Sigmoid colon (tissue), 7 donors: Measurements from ENCODE around the gene SIVA1. TPM values are rescaled to one million over a fixed set of nuclear protein-coding genes. Genes with fewer than 3 reads are reported as not detected.

Experiments
- DNase-seq: peaks from one replicate; pipeline ENCODE4 v3.0.0-alpha.2; 2019
- H3K27ac ChIP-seq, 4 donors: fragments of 200-600 bp; sonication (generic); one replicate each; pipeline ENCODE4 v1.5.1; 2016 to 2019; ENCODE audit warnings: mild to moderate bottlenecking in 1 of 4
- H3K27me3 ChIP-seq, 3 donors: fragments of 200-600 bp; sonication (generic); one replicate each; pipeline ENCODE4 v1.5.1; 2019; ENCODE audit warnings: mild to moderate bottlenecking in 1 of 3
- H3K36me3 ChIP-seq, 4 donors: fragments of 200-600 bp; sonication (generic); one replicate each; pipeline ENCODE4 v1.5.1; 2016 to 2019
- H3K4me1 ChIP-seq, 4 donors: fragments of 200-600 bp; sonication (generic); one replicate each; pipeline ENCODE4 v1.5.1; 2017 to 2019
- H3K4me3 ChIP-seq, 4 donors: fragments of 200-600 bp; sonication (generic); one replicate each; pipeline ENCODE4 v1.5.1; 2017 to 2019; ENCODE audit warnings: mild to moderate bottlenecking in 2 of 4, moderate library complexity in 1 of 4
- H3K9me3 ChIP-seq, 4 donors: fragments of 200-600 bp in 3 of 4; sonication (generic) in 3 of 4; one replicate each; pipeline versions ENCODE4 v1.5.1 to v1.6.1; 2013 to 2019
- EP300 ChIP-seq, 4 donors: sonication (generic); formaldehyde crosslinking; IDR thresholded peaks; one replicate each; pipeline ENCODE4 v1.6.1; 2017; ENCODE audit warnings: antibody characterized with exemption in 4 of 4
- POLR2A ChIP-seq, 2 donors: fragments of 450-650 bp; IDR thresholded peaks; one replicate each; pipeline ENCODE4 v1.6.1; 2016; ENCODE audit warnings: antibody characterized with exemption in 2 of 2, mild to moderate bottlenecking in 2 of 2, moderate library complexity in 2 of 2
- POLR2AphosphoS5 ChIP-seq, 4 donors: sonication (generic); formaldehyde crosslinking; IDR thresholded peaks; one replicate each; pipeline ENCODE4 v1.6.1; 2017; ENCODE audit warnings: antibody characterized with exemption in 4 of 4
- WGBS, 2 donors: extraction: QIAGEN DNeasy Blood & Tissue Kit; methylation state at CpG; one replicate each; pipeline ENCODE4 v1.1.7; 2013; 5-methylcytosine and 5-hydroxymethylcytosine counted together
- intact Hi-C: fragments of 100-400 bp; cut with DNase I; formaldehyde crosslinking; loops from one replicate; pipeline ENCODE4 v1.15.1; 2023
- polyA plus RNA-seq, 3 donors: library from polyadenylated mRNA; stranded (reverse); fragments of 200-250 nt; gene quantifications; one replicate each; pipeline ENCODE4 v1.2.3, GENCODE V29; 2013
- total RNA-seq, 4 donors: library from RNA; depleted of rRNA; stranded (reverse); fragments of >200 nt; gene quantifications; one replicate each; pipeline ENCODE4 v1.1.0, GENCODE V29; 2016
- TF ChIP-seq, protein P1 (sequence below), 4 experiments: fragments of 450-650 bp in 3 of 4; fragments of 200-600 bp in 1 of 4; IDR thresholded peaks; one replicate each; pipeline ENCODE4 v1.5.1; 2016 to 2019; ENCODE audit warnings: antibody characterized with exemption in 4 of 4, mild to moderate bottlenecking in 3 of 4, moderate library complexity in 2 of 4
- donor health status: healthy with polysubstance abuse.
- donor health status: Bipolar disorder and iron deficiency.
- donor health status: healthy.

SIVA1 gene
- total and polyA plus RNA-seq, 7 donors: 124 to 512 (median 235) TPM

DNA sequence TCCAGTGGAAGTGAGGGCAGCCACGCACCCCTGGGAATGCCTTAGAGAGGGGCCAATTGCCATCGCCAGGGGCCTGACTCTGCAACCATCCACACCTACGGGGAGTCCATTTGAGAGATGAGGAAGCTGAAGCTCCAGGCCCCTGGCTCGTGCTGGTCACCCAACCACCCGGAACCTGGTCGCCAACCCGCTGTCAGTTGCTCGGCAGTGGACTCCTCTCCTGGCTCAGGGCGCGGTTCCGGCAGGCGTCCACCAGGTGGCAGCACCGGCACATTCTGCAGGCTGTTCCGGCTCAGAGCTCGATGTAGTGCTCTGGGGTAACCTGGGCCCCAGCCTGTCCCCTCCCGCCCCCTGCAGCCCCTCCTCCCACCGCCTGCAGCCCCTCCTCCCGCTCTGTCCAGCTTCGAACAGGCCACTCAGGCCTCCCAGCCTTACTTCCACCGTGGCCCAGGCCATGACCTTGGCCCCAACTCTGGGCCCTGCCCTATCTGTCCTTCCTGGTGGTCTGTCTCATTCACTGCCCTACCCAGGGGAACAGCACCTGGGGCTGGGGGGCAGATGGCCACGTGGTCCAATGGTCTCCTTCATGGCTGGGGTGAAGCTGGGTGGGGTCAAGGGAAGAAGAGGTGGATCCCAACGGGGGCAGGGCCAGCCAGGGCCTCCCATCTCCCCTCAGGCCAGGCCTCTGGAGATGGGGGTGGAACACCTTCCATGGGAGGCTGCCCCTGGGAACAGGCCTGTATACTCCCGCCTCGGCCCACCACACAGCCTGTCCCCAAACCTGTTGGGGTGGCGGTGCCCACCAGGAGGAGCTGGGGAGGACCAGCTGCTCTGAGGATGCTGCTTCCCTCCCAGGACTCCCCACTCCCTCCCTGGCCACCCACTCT, 15.7 kb downstream of the SIVA1 start:
- peak; percentile 94 for DNase-seq
- intact Hi-C loops: loop anchor here (1.0 to 10.0 kb wide), 3 partner anchors 58 to 276 kb away; partner anchors contain the start of gene CEP170B
- H3K27ac ChIP-seq: peak overlapping the region; percentile 12 to 55 (median 48)
- WGBS, 2 donors: 13 to 16% methylated on average over 25 of the region's 25 CpGs
- H3K9me3 ChIP-seq: no peaks in the 10 kb centered on the region
- peaks cover 0 to 10% (median 9%) of the 10 kb centered on the region in 4 donors for H3K4me1 ChIP-seq
- no peak overlapping the region for H3K4me3 ChIP-seq
- peaks cover 4 to 39% (median 30%) of the 10 kb centered on the region in 4 donors for H3K36me3 ChIP-seq
- no peaks in the 10 kb centered on the region for H3K27me3 ChIP-seq
- no peak for TF ChIP-seq POLR2A (IDR thresholded peaks at IDR 0.05)
- TF ChIP-seq POLR2AphosphoS5 (IDR thresholded peaks at IDR 0.05): peak in 2 of 4 donors; percentile 2 to 23
- TF ChIP-seq, protein P1, sequence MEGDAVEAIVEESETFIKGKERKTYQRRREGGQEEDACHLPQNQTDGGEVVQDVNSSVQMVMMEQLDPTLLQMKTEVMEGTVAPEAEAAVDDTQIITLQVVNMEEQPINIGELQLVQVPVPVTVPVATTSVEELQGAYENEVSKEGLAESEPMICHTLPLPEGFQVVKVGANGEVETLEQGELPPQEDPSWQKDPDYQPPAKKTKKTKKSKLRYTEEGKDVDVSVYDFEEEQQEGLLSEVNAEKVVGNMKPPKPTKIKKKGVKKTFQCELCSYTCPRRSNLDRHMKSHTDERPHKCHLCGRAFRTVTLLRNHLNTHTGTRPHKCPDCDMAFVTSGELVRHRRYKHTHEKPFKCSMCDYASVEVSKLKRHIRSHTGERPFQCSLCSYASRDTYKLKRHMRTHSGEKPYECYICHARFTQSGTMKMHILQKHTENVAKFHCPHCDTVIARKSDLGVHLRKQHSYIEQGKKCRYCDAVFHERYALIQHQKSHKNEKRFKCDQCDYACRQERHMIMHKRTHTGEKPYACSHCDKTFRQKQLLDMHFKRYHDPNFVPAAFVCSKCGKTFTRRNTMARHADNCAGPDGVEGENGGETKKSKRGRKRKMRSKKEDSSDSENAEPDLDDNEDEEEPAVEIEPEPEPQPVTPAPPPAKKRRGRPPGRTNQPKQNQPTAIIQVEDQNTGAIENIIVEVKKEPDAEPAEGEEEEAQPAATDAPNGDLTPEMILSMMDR (IDR thresholded peaks at IDR 0.05): peak; percentile 75 to 91 (median 80)

DNA sequence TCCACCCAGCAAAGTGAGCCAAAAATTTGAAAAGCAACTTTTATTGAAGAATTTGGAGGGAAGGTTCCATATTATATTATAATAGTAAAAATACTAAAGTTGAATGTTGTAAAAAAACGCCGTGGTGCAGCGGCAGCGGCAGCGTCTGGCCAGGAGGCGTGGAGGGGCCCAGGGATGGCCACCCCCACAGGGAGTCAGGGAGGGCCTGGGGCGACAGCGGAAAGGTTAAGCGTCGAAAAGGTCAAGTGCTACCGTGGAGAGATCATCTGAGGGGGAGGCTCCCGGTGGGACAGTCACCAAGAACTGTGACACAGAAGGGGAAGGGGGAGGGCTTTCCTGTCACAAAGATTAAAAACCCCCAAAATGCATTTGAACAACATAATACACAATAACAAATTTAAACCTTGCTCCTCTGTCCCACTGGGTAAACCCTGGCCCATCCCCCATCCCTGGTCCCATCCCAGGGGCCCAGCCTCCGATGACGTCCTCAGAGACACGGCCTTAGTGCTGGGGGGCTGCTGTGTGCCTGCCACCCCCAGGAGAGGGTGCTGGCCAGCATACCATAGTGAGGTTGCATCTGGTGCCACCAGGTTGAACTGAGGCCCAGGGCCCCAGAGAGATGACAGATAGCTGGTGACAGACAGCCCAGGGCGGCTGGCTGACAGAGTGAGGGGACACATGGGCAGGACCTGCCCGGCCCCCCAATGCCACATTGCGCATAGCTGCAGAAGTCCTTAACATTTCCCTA, 16.6 kb downstream of the SIVA1 start:
- H3K9me3 ChIP-seq: no peaks in the 10 kb centered on the region
- TF ChIP-seq POLR2AphosphoS5 (IDR thresholded peaks at IDR 0.05): no peak
- TF ChIP-seq EP300 (IDR thresholded peaks at IDR 0.05): no peak
- TF ChIP-seq, protein P1 (IDR thresholded peaks at IDR 0.05): no peak
- no peak for TF ChIP-seq POLR2A (IDR thresholded peaks at IDR 0.05)
- no peaks in the 10 kb centered on the region for H3K27me3 ChIP-seq
- no peak overlapping the region for H3K4me3 ChIP-seq
- intact Hi-C loops: loop anchor here (5.0 to 10.0 kb wide), 2 partner anchors 98 to 275 kb away; partner anchors contain the start of gene CEP170B
- H3K36me3 ChIP-seq: peaks cover 4 to 45% (median 32%) of the 10 kb centered on the region in 4 donors
- no peak for DNase-seq
- H3K27ac ChIP-seq: peak overlapping the region in 2 of 4 donors; percentile 12 to 55
- H3K4me1 ChIP-seq: peaks cover 0 to 10% (median 9%) of the 10 kb centered on the region in 4 donors
- 86 to 87% methylated on average over 18 of the region's 18 CpGs for WGBS, 2 donors

DNA sequence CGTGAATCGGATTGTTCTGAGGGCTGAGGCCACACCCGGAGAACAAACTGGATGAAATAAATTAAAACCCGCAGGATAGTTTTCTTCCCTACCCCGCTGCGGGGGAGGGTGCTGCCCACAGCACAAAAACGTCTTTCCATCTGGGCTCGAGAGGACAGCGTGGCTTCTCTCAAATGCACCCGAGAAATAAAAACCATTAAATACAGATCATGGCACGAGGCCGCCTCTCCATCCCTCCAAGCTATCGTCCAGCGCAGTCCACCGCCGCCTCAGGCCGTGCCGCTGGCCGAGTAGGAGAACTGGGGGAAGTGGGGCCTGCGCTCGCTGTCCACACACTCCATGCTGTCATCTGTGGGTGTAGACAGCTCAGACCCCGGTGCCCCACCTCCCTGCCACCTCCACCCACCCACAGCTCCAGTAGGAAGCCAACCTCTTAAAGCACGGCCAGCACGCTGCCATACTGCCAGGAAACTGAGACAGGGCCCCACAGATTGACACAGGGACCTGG, 17.2 kb downstream of the SIVA1 start:
- Histone ChIP-seq H3K27ac (no peak overlapping the region), H3K27me3 (no peaks in the 10 kb centered on the region), H3K4me1 (peaks cover 0 to 10% (median 9%) of the 10 kb centered on the region in 4 donors), H3K9me3 (no peaks in the 10 kb centered on the region), H3K36me3 (peaks cover 4 to 51% (median 36%) of the 10 kb centered on the region in 4 donors), H3K4me3 (no peak overlapping the region)
- WGBS, 2 donors: 81 to 89% methylated on average over 24 of the region's 24 CpGs
- TF ChIP-seq POLR2AphosphoS5 (IDR thresholded peaks at IDR 0.05) (no peak), EP300 (IDR thresholded peaks at IDR 0.05) (no peak), POLR2A (IDR thresholded peaks at IDR 0.05) (no peak)
- TF ChIP-seq, protein P1 (IDR thresholded peaks at IDR 0.05): no peak
- DNase-seq: no peak
- intact Hi-C loops: no loop called here

DNA sequence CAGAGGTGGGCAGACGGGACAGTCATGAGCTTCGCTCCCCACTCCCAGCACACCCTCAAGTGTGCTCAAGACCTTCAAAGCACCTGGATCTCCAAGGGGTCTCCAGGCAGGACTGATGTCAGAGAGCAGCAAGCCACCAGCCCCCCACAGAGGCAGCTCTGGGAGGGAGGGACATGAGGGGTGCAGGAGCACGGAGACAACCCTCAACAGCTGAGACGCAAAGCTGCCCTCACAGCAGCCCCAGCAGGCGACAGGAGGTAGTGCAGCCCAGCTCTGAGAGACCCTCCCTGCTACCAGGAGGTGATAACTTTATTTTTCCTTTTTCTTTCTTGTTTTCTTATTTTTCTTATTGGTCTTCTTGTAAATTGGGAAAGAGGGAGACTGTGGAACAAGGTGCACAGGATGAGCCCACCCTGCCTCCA, 17.9 kb downstream of the SIVA1 start:
- H3K27ac ChIP-seq: no peak overlapping the region
- 93 to 96% methylated on average over 5 of the region's 5 CpGs for WGBS, 2 donors
- H3K4me3 ChIP-seq: no peak overlapping the region
- H3K9me3 ChIP-seq: no peaks in the 10 kb centered on the region
- intact Hi-C loops: no loop called here
- DNase-seq: no peak
- H3K4me1 ChIP-seq: peaks cover 0 to 10% (median 9%) of the 10 kb centered on the region in 4 donors
- no peaks in the 10 kb centered on the region for H3K27me3 ChIP-seq
- H3K36me3 ChIP-seq: peaks cover 4 to 57% (median 37%) of the 10 kb centered on the region in 4 donors
- TF ChIP-seq, protein P1 (IDR thresholded peaks at IDR 0.05): peak in 2 of 4 experiments; percentile 25 to 30
- TF ChIP-seq POLR2A (IDR thresholded peaks at IDR 0.05): no peak
